ENCODE results near the gene APMAP.
A peak's percentile ranks its signal among the peaks of the same experiment; 100 is the strongest.

Gene APMAP

GRCh38 chr20:24960861-24961260, 31.7 kb downstream of the APMAP start:
- no peak overlapping the region for H3K4me3 ChIP-seq
- no peak for TF ChIP-seq CTCF (IDR thresholded peaks at IDR 0.05)
- DNase-seq (ENCODE audit: low spot score) = no peak
- no peak overlapping the region for H3K27ac ChIP-seq

GRCh38 chr20:24960302-24960801, 32.2 kb downstream of the APMAP start:
- H3K27ac ChIP-seq = no peak overlapping the region

GRCh38 chr20:24959591-24960301, 32.8 kb downstream of the APMAP start:
- Histone ChIP-seq H3K4me3 (no peak overlapping the region), H3K27ac (no peak overlapping the region)
- no peak for TF ChIP-seq CTCF (IDR thresholded peaks at IDR 0.05)
- DNase-seq (ENCODE audit: low spot score) = no peak

More at GRCh38 chr20:24960302-24960801, 32.2 kb downstream of the APMAP start:
- H3K4me3 ChIP-seq = no peak overlapping the region
- DNase-seq (ENCODE audit: low spot score) = no peak
- no peak for TF ChIP-seq CTCF (IDR thresholded peaks at IDR 0.05)

- TF ChIP-seq CTCF (IDR thresholded peaks at IDR 0.05) = no peak
- Histone ChIP-seq H3K27ac (no peak overlapping the region), H3K4me3 (no peak overlapping the region)
- peak; percentile 33 for DNase-seq (ENCODE audit: low spot score)
These were observed 33.8 kb downstream of the APMAP start for GRCh38 chr20:24958506-24959385.

- Histone ChIP-seq H3K4me3 (no peak overlapping the region), H3K27ac (no peak overlapping the region)
- DNase-seq (ENCODE audit: low spot score) = peak; percentile 71
- no peak for TF ChIP-seq CTCF (IDR thresholded peaks at IDR 0.05)
These were observed 35.1 kb downstream of the APMAP start for GRCh38 chr20:24957326-24958016.

GRCh38 chr20:24956001-24956841, 36.3 kb downstream of the APMAP start:
- Histone ChIP-seq H3K4me3 (no peak overlapping the region), H3K27ac (no peak overlapping the region)
- TF ChIP-seq CTCF (IDR thresholded peaks at IDR 0.05) = no peak
- peak; percentile 53 for DNase-seq (ENCODE audit: low spot score)

All from coronary artery (tissue), 2 donors.